GM12878 (cell line): ENCODE results near the gene ALDH3B2.

Experiments
- CTCF ChIP-seq, 3 experiments: IDR thresholded peaks in 2 of 3; conservative IDR thresholded peaks in 1 of 3; 2 replicates each; pipeline ENCODE4 v1.5.1; 2011; ENCODE audit warnings: low read depth in 3 of 3, low read length in 3 of 3, mild to moderate bottlenecking in 3 of 3, control low read depth in 2 of 3, moderate library complexity in 2 of 3, inconsistent platforms in 1 of 3, mixed read lengths in 1 of 3; ENCODE audit not compliant: control insufficient read depth in 2 of 3, insufficient read depth in 1 of 3; ENCODE audit errors: extremely low read depth in 1 of 3
- MAX ChIP-seq: IDR thresholded peaks from 2 replicates; pipeline ENCODE4 v1.6.1; 2012; ENCODE audit warnings: low read depth, low read length, improper control_type of control experiment

- TF ChIP-seq CTCF (IDR thresholded peaks at IDR 0.05 in 2 of 3, conservative IDR thresholded peaks at IDR 0.05 in 1 of 3; ENCODE audit: control insufficient read depth in 2 of 3, extremely low read depth in 1 of 3, insufficient read depth in 1 of 3, low read depth in 3 of 3, low read length in 3 of 3): no peak
- TF ChIP-seq MAX: no peak; the same call in 1 of the 2 replicates
These were observed 24.6 kb downstream of the ALDH3B2 start for GRCh38 chr11:67649634-67650510.
